Immature natural killer cell (primary cell): ENCODE results near the gene TENT4A. TPM values are rescaled to one million over a fixed set of nuclear protein-coding genes. Genes with fewer than 3 reads are reported as not detected.

Experiments
- DNase-seq, 3 donors: peaks; one replicate each; pipeline ENCODE4 v3.0.0; 2022; ENCODE audit warnings: mixed read lengths in 1 of 3
- H3K27ac Mint-ChIP-seq, 6 donors: one replicate each; pipeline ENCODE4 v1.8.0; 2020; ENCODE audit warnings: mixed read lengths in 6 of 6, mild to moderate bottlenecking in 5 of 6, inconsistent platforms in 4 of 6, moderate library complexity in 3 of 6
- H3K27me3 Mint-ChIP-seq, 3 donors: one replicate each; pipeline ENCODE4 v1.8.0; 2020 to 2021; ENCODE audit warnings: low read depth in 3 of 3, mild to moderate bottlenecking in 3 of 3, mixed read lengths in 3 of 3, moderate library complexity in 3 of 3, inconsistent platforms in 1 of 3
- H3K36me3 Mint-ChIP-seq, 3 donors: one replicate each; pipeline ENCODE4 v1.8.0; 2020; ENCODE audit warnings: mixed read lengths in 3 of 3, inconsistent platforms in 2 of 3, mild to moderate bottlenecking in 2 of 3
- H3K4me1 Mint-ChIP-seq, 2 donors: one replicate each; pipeline ENCODE4 v1.8.0; 2020; ENCODE audit warnings: inconsistent platforms in 2 of 2, mild to moderate bottlenecking in 2 of 2, mixed read lengths in 2 of 2, moderate library complexity in 1 of 2
- H3K4me3 Mint-ChIP-seq, 5 donors: one replicate each; pipeline ENCODE4 v1.8.0; 2020; ENCODE audit warnings: mild to moderate bottlenecking in 5 of 5, mixed read lengths in 5 of 5, inconsistent platforms in 3 of 5, moderate library complexity in 3 of 5
- H3K9me3 Mint-ChIP-seq, 6 donors: one replicate each; pipeline ENCODE4 v1.8.0; 2020; ENCODE audit warnings: mild to moderate bottlenecking in 6 of 6, mixed read lengths in 6 of 6, inconsistent platforms in 4 of 6, moderate library complexity in 3 of 6
- polyA plus RNA-seq, 3 donors: library from polyadenylated mRNA; unstranded; fragments of 300-500 nt; fragmentation: Illumina TruSeq; gene quantifications; one replicate each; pipeline ENCODE4 v1.2.3, GENCODE V29; 2021

Gene TENT4A
- polyA plus RNA-seq, 3 donors from 2014 or later: 0.05 to 1.6 (median 0.84) TPM

DNA sequence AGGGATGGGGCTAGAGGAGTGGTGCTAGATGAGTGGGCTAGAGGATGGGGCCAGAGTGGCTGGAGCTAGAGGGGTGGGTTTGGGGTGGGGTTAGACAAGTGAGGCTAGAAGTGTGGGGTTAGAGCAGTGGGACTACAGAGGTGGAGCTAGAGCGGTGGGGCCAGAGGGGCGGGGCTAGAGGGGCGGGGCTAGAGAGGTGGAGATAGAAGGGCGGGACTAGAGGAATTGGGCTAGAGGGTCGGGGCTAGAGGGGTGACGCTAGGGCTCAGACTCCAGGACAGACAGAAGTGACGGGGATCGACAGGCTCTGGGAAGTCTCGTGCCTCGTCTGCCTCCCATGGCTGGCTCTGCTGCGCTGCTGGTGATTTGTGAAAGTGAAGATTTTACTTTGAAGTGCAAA lies 31.0 kb upstream of the TENT4A start:
- Mint-ChIP-seq H3K4me1 (peaks cover 4 to 10% of the 10 kb centered on the region in 2 donors), H3K27ac (no peak overlapping the region), H3K27me3 (peaks cover 2 to 23% (median 17%) of the 10 kb centered on the region in 3 donors), H3K4me3 (no peak overlapping the region), H3K9me3 (no peaks in the 10 kb centered on the region), H3K36me3 (no peaks in the 10 kb centered on the region)
- no peak for DNase-seq

DNA sequence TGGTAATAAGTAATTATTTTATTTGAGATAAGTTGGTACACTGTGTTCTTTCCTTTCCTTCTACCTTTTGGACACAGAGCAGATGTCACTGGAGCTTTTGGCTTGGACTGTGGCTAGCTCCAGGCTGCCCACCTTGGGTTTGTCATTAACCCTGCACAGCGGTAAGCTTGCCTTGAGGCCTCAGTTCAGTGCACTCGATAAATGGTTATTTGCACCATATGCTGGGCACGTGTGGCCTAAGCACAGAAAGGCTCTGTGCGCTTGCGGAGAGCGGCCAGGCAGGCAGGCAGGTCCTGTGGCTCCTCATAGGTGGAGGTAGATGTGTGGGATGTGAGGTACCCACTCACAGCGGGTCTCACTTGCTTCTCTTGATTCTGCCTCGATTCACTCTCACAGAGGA lies 30.0 kb upstream of the TENT4A start:
- peaks cover 5 to 29% (median 22%) of the 10 kb centered on the region in 3 donors for H3K27me3 Mint-ChIP-seq

DNA sequence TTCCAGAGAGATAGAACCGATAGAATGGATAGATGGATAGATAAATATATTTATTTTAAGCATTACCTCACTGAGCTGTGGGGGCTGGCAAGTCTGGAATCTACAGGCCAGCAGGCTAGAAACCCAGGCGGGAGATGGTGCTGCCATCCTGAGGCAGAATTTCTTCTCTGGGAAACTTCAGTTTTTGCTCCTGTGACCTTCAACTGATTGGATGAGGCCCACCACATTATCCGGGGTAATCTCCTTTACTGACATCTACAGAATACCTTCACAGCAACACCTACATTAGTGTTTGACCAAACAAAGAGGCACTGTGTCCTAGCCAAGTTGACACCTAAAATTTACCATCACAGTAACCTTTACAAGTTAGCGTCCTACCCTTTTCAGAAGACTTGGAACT lies 29.2 kb upstream of the TENT4A start:
- Mint-ChIP-seq H3K9me3 (peaks cover 0 to 1% (median 0%) of the 10 kb centered on the region in 6 donors), H3K27me3 (peaks cover 6 to 34% (median 21%) of the 10 kb centered on the region in 3 donors), H3K36me3 (no peaks in the 10 kb centered on the region), H3K4me3 (no peak overlapping the region), H3K4me1 (peaks cover 8 to 15% of the 10 kb centered on the region in 2 donors), H3K27ac (no peak overlapping the region)
- DNase-seq: no peak

More for the DNA sequence above, 30.0 kb upstream of the TENT4A start:
- Mint-ChIP-seq H3K4me1 (peaks cover 8 to 15% of the 10 kb centered on the region in 2 donors), H3K4me3 (no peak overlapping the region), H3K27ac (no peak overlapping the region), H3K9me3 (peaks cover 0 to 1% (median 0%) of the 10 kb centered on the region in 6 donors), H3K36me3 (no peaks in the 10 kb centered on the region)
- no peak for DNase-seq

DNA sequence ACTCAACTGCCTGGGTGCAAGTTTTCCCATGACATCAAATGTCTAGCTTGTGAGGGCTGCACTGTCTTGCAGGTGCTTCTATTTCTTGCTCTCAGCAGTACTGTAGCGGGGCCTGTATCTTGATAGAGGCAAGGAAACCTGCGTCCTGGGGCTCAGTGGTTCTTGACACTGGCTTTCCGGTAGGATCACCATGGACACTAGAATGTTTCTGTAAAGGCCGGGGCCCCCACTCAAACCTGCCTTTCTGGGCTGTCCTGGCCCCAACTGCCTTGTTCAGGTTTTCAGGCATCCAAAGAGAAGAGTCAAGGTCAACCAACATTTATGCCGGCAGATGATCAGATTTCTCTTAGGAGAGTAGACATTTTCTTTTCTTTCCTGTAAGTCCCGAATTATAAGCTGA lies 26.7 kb upstream of the TENT4A start:
- Mint-ChIP-seq H3K4me3 (peak overlapping the region in 2 of 5 donors; percentile 21 to 27), H3K27me3 (peaks cover 9 to 32% (median 21%) of the 10 kb centered on the region in 3 donors), H3K27ac (no peak overlapping the region), H3K36me3 (no peaks in the 10 kb centered on the region), H3K4me1 (peaks cover 8 to 15% of the 10 kb centered on the region in 2 donors), H3K9me3 (peaks cover 0 to 1% (median 0%) of the 10 kb centered on the region in 6 donors)
- no peak for DNase-seq

DNA sequence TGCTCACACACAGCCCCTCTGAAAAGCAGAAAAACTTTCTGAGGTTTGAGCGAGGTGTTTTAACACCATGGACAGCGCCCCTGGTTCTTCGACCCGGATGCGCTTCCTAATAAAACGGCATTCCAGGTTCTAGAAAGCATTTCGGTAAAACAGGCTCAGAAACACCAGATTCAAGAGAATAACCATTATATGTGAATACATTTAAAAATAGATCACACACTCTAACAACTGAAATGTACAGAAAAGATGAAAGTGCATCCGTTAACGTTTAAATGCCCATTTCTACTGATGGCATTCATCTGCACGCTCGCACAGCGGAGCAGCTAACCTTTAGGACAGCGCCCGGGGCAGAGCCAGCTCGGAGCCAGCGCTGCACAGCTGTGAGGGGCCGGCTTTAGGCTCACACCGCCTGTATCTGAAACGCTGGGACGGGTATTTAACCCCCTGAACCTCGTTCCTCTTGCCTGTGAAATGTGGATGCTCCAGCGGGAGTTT lies 26.3 kb upstream of the TENT4A start:
- peaks cover 9 to 28% (median 19%) of the 10 kb centered on the region in 3 donors for H3K27me3 Mint-ChIP-seq

DNA sequence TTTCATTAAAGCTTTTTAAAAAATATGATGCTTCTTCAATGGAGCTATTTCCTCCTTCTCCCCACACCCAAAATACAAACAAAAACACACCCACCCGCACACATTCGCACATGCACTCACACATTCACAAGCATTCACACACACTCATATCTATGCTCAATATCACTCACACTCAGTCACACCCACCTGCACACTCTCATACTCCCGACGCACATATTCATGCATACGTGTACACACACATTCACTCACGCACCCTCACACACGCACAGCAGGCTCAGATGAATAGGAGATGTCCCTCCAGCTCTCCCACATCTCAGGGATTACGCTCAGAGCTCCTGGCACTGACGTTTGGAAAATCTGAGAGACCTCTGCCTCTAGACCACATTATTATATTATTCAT lies 25.7 kb upstream of the TENT4A start:
- Mint-ChIP-seq H3K4me1 (peaks cover 8 to 15% of the 10 kb centered on the region in 2 donors), H3K9me3 (peaks cover 0 to 1% (median 0%) of the 10 kb centered on the region in 6 donors), H3K27ac (no peak overlapping the region), H3K27me3 (peaks cover 9 to 27% (median 16%) of the 10 kb centered on the region in 3 donors), H3K4me3 (peak overlapping the region in 3 of 5 donors; percentile 1 to 26 (median 4)), H3K36me3 (no peaks in the 10 kb centered on the region)
- DNase-seq: no peak

More for the DNA sequence above, 26.3 kb upstream of the TENT4A start:
- Mint-ChIP-seq H3K36me3 (no peaks in the 10 kb centered on the region), H3K27ac (no peak overlapping the region), H3K9me3 (peaks cover 0 to 1% (median 0%) of the 10 kb centered on the region in 6 donors), H3K4me1 (peaks cover 8 to 15% of the 10 kb centered on the region in 2 donors), H3K4me3 (peak overlapping the region in 2 of 5 donors; percentile 21 to 27)
- peak in 1 of 3 donors; percentile 10 for DNase-seq

DNA sequence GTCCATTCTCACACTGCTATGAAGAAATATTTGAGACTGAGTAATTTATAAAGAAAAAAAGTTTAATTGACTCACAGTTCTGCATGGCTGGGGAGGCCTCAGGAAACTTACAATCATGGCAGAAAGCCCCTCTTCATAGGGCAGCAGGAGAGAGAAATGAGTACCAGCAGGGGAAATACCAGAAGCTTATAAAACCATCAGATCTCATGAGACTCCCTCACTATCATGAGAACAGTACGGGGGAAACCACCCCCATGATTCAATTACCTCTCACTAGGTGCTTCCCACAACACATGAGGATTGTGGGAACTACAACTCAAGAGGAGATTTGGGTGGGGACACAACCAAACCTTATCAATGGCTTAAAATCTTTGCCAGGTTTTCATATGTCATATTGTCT lies 20.3 kb upstream of the TENT4A start:
- no peaks in the 10 kb centered on the region for H3K4me1 Mint-ChIP-seq
- no peak for DNase-seq
- H3K4me3 Mint-ChIP-seq: no peak overlapping the region
- peaks cover 0 to 4% (median 0%) of the 10 kb centered on the region in 3 donors for H3K36me3 Mint-ChIP-seq
- peaks cover 0 to 3% (median 0%) of the 10 kb centered on the region in 6 donors for H3K9me3 Mint-ChIP-seq
- no peak overlapping the region for H3K27ac Mint-ChIP-seq
- H3K27me3 Mint-ChIP-seq: peaks cover 3 to 29% (median 9%) of the 10 kb centered on the region in 3 donors

DNA sequence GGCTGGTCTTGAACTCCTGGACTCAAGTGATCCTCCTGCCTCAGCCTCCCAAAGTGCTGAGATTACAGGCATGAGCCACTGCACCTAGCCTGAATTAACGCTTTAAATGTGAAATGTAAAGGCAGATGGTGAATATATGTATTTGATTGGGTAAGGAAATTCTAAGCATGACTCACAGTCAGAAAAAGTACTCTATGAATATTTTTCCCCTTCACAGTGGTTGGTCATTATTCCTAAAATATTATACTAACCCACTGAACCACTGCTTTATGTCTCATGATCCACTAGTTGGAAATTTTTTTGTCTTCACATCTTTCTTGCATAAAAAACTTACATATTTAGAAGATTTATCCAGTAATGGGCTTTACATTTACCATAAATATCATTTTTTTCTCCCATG lies 14.5 kb upstream of the TENT4A start:
- Mint-ChIP-seq H3K27me3 (peaks cover 3 to 33% (median 9%) of the 10 kb centered on the region in 3 donors), H3K4me1 (no peaks in the 10 kb centered on the region)

DNA sequence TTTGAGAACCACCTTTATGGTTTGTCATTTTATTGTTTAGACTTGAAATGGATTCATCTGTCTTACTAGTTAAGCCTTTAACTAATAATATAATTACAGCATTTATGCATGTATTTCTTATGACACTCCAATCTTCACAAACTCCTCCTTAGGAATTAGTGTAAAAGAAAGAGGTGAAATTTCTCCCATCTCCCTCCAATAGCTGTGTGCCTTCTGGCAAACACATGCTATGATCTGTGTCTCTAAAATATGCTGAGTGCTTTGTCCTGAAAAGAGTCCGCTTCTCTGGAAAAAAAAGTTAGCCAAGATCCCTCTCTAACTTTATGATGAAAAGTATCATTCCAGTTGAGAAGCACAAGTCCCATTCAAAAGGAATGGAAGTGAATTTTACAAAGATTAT lies 13.9 kb upstream of the TENT4A start:
- DNase-seq: no peak
- Mint-ChIP-seq H3K9me3 (peaks cover 0 to 4% (median 0%) of the 10 kb centered on the region in 6 donors), H3K4me1 (no peaks in the 10 kb centered on the region), H3K27me3 (peaks cover 3 to 28% (median 9%) of the 10 kb centered on the region in 3 donors), H3K4me3 (no peak overlapping the region), H3K36me3 (peaks cover 0 to 4% (median 0%) of the 10 kb centered on the region in 3 donors), H3K27ac (no peak overlapping the region)

More for the DNA sequence above, 14.5 kb upstream of the TENT4A start:
- peaks cover 0 to 4% (median 0%) of the 10 kb centered on the region in 3 donors for H3K36me3 Mint-ChIP-seq
- H3K4me3 Mint-ChIP-seq: no peak overlapping the region
- peaks cover 0 to 4% (median 0%) of the 10 kb centered on the region in 6 donors for H3K9me3 Mint-ChIP-seq
- no peak for DNase-seq
- H3K27ac Mint-ChIP-seq: no peak overlapping the region

DNA sequence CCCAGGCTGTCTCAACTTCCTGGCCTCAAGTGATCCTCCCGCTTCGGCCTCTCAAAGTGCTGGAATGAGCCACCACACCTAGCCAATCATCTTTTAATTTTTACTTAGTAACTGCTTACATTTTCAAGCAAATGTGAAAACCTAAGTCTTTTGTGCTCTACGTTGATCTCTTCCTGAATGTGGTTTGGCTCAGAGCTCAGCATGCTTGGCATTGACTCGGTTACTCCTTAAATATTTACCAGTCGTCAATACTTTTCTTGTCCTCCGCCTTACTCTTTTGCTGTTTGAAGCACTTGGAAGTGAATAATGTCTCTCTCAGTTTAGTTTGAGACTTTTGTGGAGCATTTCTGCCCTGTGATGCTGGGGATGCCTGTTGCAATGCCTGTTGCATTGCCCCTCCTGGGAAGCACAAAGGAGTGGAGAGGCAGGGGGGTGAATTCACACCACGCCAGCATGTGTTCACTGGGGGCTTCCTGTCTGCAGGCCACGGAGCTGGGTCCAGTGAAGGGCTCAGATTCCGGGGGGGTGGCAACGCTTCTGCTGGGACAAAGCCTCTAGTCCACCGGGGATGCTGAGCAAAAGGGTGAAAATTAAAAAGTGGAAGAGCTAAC lies 13.1 kb upstream of the TENT4A start:
- Mint-ChIP-seq H3K27me3 (peaks cover 3 to 28% (median 7%) of the 10 kb centered on the region in 3 donors), H3K9me3 (peaks cover 0 to 4% (median 0%) of the 10 kb centered on the region in 6 donors), H3K36me3 (peaks cover 0 to 4% (median 0%) of the 10 kb centered on the region in 3 donors), H3K4me1 (no peaks in the 10 kb centered on the region), H3K27ac (no peak overlapping the region), H3K4me3 (no peak overlapping the region)
- DNase-seq: no peak

DNA sequence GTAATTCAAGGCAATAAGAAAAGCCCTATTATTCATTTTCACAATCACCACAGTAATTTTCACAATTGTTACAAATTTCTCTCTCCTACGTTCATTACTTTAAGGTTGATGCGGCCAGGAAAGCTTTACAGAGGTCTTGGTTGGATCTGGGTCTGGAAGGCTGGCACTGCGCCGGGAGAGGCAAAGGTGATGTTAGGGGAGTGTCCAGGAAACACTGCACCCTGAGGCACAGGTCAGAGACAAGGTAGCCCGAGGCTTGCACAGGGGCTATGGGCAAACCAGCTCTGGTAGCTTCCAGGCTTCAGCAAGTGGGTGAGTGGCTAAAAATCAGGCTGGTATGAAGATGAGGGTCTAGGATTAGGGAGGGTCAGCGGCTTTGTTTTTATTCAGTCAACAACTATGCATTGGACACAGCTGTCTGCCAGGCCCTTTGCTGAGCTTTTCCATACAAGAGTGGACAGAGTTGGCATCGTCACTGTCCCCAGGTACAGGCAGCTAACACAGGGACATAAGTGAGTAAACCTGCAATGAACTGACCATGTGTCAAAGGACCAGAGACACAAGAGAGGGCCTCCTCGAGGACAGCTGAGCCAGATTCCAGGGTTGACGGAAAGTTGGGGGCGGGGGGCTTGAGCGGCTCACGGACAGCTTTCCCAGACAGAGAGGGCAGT lies 12.4 kb upstream of the TENT4A start:
- Mint-ChIP-seq H3K36me3 (no peaks in the 10 kb centered on the region), H3K9me3 (peaks cover 0 to 4% (median 0%) of the 10 kb centered on the region in 6 donors), H3K27me3 (peaks cover 6 to 29% (median 7%) of the 10 kb centered on the region in 3 donors), H3K27ac (no peak overlapping the region), H3K4me3 (no peak overlapping the region), H3K4me1 (no peaks in the 10 kb centered on the region)
- DNase-seq: no peak

DNA sequence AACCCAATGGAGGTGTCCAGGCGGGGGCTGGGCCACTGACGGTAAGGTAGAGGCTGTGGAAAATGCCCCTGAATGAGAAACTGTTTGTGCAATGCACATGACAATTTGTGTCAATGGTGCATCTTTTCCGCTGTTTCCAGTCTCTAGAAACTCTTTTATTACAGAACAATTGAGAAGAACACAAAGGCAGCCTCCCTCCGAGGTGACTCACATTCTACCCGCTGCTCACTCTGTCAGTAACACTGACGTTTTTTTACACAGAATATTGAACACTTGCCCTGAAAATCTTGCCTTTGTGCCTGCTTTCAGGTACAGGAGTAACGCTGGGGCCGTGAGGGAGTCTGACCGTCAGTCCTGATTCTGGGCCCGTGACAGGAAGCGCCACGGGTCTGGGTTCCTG lies 11.7 kb upstream of the TENT4A start:
- DNase-seq: no peak
- Mint-ChIP-seq H3K4me1 (no peaks in the 10 kb centered on the region), H3K36me3 (no peaks in the 10 kb centered on the region), H3K9me3 (peaks cover 0 to 2% (median 0%) of the 10 kb centered on the region in 6 donors), H3K27me3 (peaks cover 6 to 27% (median 7%) of the 10 kb centered on the region in 3 donors), H3K4me3 (no peak overlapping the region), H3K27ac (no peak overlapping the region)

DNA sequence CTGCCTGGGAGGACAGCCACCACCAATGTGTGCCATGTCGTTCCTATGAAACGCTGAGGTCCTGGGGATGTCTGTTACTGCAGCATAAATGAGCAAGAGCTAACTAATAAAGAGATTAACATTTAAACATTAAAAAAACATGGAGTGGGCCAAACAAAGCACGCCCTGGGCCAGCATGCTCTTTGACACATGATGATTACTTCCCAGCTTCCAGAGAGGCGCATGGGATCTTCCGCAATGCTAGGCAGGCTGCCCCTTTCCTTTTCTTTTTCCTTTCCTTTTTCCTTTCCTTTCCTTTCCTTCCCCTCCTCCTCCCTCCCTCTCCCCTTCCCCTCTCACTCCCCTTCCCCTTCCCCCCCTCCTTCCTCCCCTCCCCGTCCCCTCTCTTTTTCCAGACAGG lies 10.6 kb upstream of the TENT4A start:
- Mint-ChIP-seq H3K4me1 (no peaks in the 10 kb centered on the region), H3K4me3 (no peak overlapping the region), H3K27ac (no peak overlapping the region), H3K36me3 (no peaks in the 10 kb centered on the region), H3K27me3 (peaks cover 6 to 21% (median 6%) of the 10 kb centered on the region in 3 donors), H3K9me3 (peaks cover 0 to 2% (median 0%) of the 10 kb centered on the region in 6 donors)
- no peak for DNase-seq

DNA sequence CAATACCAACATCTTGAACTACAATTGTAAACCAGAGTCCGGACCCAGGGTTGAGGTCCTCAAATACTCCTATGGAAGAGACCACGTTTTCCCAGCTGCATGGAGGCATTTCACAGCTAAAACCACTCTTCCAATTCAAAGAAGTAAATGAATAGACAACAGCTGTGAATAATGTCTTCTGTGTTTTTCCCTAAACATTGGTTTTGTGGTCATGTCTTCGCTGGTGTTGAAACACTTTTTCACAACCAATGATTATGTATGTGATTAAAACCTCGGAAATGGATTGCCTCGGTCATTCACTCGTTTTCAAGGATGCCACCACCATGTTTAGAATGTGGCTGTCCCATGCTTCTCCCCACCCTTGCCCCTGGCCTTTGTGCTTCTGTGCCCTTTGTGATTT lies 9.4 kb upstream of the TENT4A start:
- peaks cover 3 to 17% (median 6%) of the 10 kb centered on the region in 3 donors for H3K27me3 Mint-ChIP-seq
- H3K27ac Mint-ChIP-seq: no peak overlapping the region
- no peak for DNase-seq
- no peak overlapping the region for H3K4me3 Mint-ChIP-seq
- H3K36me3 Mint-ChIP-seq: no peaks in the 10 kb centered on the region
- H3K4me1 Mint-ChIP-seq: no peaks in the 10 kb centered on the region
- peaks cover 0 to 2% (median 0%) of the 10 kb centered on the region in 6 donors for H3K9me3 Mint-ChIP-seq
